ENCODE results near the gene THSD4. TPM values are rescaled to one million over a fixed set of nuclear protein-coding genes. Genes with fewer than 3 reads are reported as not detected.

Gene THSD4
- total and polyA plus RNA-seq, 2 donors (not counting 1 experiment from before 2014, with no cell fraction given), result 43.1 to 95.5 TPM

DNA sequence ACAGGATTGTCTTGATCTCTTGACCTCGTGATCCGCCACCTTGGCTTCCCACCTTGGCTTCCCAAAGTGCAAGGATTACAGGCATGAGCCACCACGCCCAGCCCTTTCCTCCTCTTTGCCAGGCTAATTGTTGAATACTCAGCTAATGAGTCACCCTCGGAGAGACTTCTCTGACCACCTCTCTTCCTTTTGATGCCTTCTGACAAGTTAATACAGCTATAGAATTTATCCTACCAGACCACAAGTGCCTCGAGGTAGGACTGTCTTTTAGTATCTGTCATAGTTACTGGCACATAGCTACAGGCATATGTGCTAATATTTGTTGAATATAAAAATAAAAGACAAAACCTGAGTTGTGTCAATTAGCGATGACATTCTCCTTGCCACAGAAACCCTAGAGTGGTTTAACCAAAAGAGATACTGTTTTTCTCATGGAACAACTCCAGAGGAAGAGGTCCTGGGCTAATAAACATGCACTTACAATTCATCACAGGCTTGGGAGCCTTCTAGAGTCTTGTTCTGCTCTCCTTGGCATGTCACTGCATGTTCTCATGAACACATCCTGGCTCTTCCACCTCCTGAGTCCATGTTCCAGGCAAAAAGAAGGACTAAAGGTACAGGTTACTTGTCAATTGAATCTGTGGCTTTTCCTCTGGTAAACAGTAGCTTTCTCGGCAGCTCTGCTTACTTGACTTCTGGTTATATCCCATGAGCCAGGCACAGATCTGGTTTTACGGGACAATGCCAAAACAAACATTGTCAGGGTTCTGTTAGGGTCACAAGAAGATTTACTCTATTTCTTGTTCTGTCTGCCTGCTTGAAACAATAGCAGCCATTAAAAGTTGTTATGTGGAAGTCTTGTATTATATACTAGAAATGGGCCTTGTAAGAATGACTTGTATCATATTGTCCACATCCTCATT is 332.3 kb downstream of the THSD4 start:
- Histone ChIP-seq H3K9me3 (ENCODE audit: control insufficient read depth, insufficient read depth, low read depth, low read length) (no peaks in the 10 kb centered on the region), H3K4me3 (replicated peaks in 1 of 4; ENCODE audit: control extremely low read depth in 1 of 4, insufficient read depth in 1 of 4, low read depth in 3 of 4, low read length in 4 of 4) (no peak overlapping the region), H3K36me3 (ENCODE audit: control insufficient read depth, insufficient read depth, low read length) (no peaks in the 10 kb centered on the region), H3K27ac (ENCODE audit: insufficient read depth, low read length) (no peak overlapping the region), H2AFZ (ENCODE audit: low read length) (no peak overlapping the region), H3K4me1 (ENCODE audit: control insufficient read depth, extremely low read depth, insufficient read depth, low read length) (peaks cover 12% of the 10 kb centered on the region), H3K27me3 (ENCODE audit: control insufficient read depth, insufficient read depth, low read length) (no peaks in the 10 kb centered on the region), H3K4me2 (ENCODE audit: extremely low read depth, insufficient read depth, low read length) (no peak overlapping the region), H4K20me1 (ENCODE audit: control insufficient read depth, extremely low read depth, insufficient read depth, low read length) (no peaks in the 10 kb centered on the region), H3K9ac (ENCODE audit: insufficient read depth, low read length) (no peak overlapping the region), H3K79me2 (ENCODE audit: control insufficient read depth, insufficient read depth, low read length) (no peaks in the 10 kb centered on the region)
- TF ChIP-seq, protein P1, sequence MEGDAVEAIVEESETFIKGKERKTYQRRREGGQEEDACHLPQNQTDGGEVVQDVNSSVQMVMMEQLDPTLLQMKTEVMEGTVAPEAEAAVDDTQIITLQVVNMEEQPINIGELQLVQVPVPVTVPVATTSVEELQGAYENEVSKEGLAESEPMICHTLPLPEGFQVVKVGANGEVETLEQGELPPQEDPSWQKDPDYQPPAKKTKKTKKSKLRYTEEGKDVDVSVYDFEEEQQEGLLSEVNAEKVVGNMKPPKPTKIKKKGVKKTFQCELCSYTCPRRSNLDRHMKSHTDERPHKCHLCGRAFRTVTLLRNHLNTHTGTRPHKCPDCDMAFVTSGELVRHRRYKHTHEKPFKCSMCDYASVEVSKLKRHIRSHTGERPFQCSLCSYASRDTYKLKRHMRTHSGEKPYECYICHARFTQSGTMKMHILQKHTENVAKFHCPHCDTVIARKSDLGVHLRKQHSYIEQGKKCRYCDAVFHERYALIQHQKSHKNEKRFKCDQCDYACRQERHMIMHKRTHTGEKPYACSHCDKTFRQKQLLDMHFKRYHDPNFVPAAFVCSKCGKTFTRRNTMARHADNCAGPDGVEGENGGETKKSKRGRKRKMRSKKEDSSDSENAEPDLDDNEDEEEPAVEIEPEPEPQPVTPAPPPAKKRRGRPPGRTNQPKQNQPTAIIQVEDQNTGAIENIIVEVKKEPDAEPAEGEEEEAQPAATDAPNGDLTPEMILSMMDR (conservative IDR thresholded peaks at IDR 0.05 in 1 of 2, IDR thresholded peaks at IDR 0.05 in 1 of 2; ENCODE audit: low read depth in 1 of 2, low read length in 2 of 2), result no peak
- no peak for TF ChIP-seq EZH2 (IDR thresholded peaks at IDR 0.05; ENCODE audit: low read length, missing control alignments)
- DNase-seq (ENCODE audit: low read depth in 2 of 2), result peak; percentile 26 to 71

DNA sequence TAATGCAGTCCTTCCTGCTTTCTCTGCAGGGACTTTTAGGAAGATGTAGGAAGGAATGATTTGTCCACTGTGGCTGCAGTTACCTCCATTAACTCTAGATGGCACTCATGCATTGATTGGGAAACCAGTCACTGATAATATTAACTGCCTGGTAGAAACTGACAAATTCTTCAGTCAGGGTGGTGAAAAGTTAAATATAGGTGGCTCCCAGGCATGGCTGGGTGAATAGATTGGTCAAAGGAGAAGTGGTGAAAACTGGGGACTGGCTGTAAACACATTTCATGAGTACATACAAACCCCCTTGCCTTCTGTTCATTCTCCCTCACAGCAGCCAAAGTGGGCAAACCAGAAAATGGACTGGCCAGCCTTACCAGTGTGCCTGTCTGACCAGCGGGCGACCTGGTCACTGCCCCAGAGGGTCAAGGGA is 333.4 kb downstream of the THSD4 start:
- Histone ChIP-seq H3K79me2 (ENCODE audit: control insufficient read depth, insufficient read depth, low read length) (no peaks in the 10 kb centered on the region), H3K9ac (ENCODE audit: insufficient read depth, low read length) (no peak overlapping the region), H2AFZ (ENCODE audit: low read length) (no peak overlapping the region), H3K9me3 (ENCODE audit: control insufficient read depth, insufficient read depth, low read depth, low read length) (no peaks in the 10 kb centered on the region), H4K20me1 (ENCODE audit: control insufficient read depth, extremely low read depth, insufficient read depth, low read length) (no peaks in the 10 kb centered on the region), H3K36me3 (ENCODE audit: control insufficient read depth, insufficient read depth, low read length) (no peaks in the 10 kb centered on the region), H3K27me3 (ENCODE audit: control insufficient read depth, insufficient read depth, low read length) (no peaks in the 10 kb centered on the region), H3K4me1 (ENCODE audit: control insufficient read depth, extremely low read depth, insufficient read depth, low read length) (peaks cover 10% of the 10 kb centered on the region), H3K4me2 (ENCODE audit: extremely low read depth, insufficient read depth, low read length) (no peak overlapping the region), H3K4me3 (replicated peaks in 1 of 4; ENCODE audit: control extremely low read depth in 1 of 4, insufficient read depth in 1 of 4, low read depth in 3 of 4, low read length in 4 of 4) (no peak overlapping the region), H3K27ac (ENCODE audit: insufficient read depth, low read length) (no peak overlapping the region)
- DNase-seq (ENCODE audit: low read depth in 2 of 2), result peak; percentile 53 to 79
- TF ChIP-seq, protein P1 (conservative IDR thresholded peaks at IDR 0.05 in 1 of 2, IDR thresholded peaks at IDR 0.05 in 1 of 2; ENCODE audit: low read depth in 1 of 2, low read length in 2 of 2), result peak; percentile 91 to 95
- TF ChIP-seq EZH2 (IDR thresholded peaks at IDR 0.05; ENCODE audit: low read length, missing control alignments), result no peak

DNA sequence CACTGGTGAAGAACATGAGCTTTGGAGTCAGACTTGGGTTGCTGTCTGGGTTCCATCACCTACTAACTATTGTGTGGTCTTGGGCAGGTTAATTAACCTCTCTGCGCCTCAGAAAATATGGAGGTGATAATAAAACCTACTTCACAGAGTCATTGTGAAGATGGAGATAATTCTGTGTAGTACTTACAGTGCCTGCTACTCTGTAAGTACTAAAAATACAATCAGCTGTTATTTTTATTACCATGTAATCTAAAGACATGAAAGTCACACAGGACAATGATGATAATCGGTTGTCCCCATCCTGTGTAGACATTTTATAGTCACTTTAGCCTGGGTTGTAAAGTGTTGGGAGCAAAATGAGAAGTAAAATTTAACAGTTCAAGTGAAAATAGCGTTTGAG is 334.1 kb downstream of the THSD4 start:
- H3K36me3 ChIP-seq (ENCODE audit: control insufficient read depth, insufficient read depth, low read length), result no peaks in the 10 kb centered on the region
- H3K9me3 ChIP-seq (ENCODE audit: control insufficient read depth, insufficient read depth, low read depth, low read length), result no peaks in the 10 kb centered on the region
- H2AFZ ChIP-seq (ENCODE audit: low read length), result no peak overlapping the region
- H3K79me2 ChIP-seq (ENCODE audit: control insufficient read depth, insufficient read depth, low read length), result no peaks in the 10 kb centered on the region
- H3K4me1 ChIP-seq (ENCODE audit: control insufficient read depth, extremely low read depth, insufficient read depth, low read length), result peaks cover 10% of the 10 kb centered on the region
- TF ChIP-seq EZH2 (IDR thresholded peaks at IDR 0.05; ENCODE audit: low read length, missing control alignments), result no peak
- TF ChIP-seq, protein P1 (conservative IDR thresholded peaks at IDR 0.05 in 1 of 2, IDR thresholded peaks at IDR 0.05 in 1 of 2; ENCODE audit: low read depth in 1 of 2, low read length in 2 of 2), result no peak
- H3K27ac ChIP-seq (ENCODE audit: insufficient read depth, low read length), result no peak overlapping the region
- no peak overlapping the region for H3K9ac ChIP-seq (ENCODE audit: insufficient read depth, low read length)
- no peaks in the 10 kb centered on the region for H4K20me1 ChIP-seq (ENCODE audit: control insufficient read depth, extremely low read depth, insufficient read depth, low read length)
- no peak overlapping the region for H3K4me2 ChIP-seq (ENCODE audit: extremely low read depth, insufficient read depth, low read length)
- no peak for DNase-seq (ENCODE audit: low read depth in 2 of 2)
- H3K27me3 ChIP-seq (ENCODE audit: control insufficient read depth, insufficient read depth, low read length), result no peaks in the 10 kb centered on the region
- H3K4me3 ChIP-seq (replicated peaks in 1 of 4; ENCODE audit: control extremely low read depth in 1 of 4, insufficient read depth in 1 of 4, low read depth in 3 of 4, low read length in 4 of 4), result no peak overlapping the region

All from fibroblast of lung (primary cell).